Neural progenitor cell (in vitro differentiated cells): ENCODE data around the gene TMEM240. TPM values are rescaled to one million over a fixed set of nuclear protein-coding genes. Genes with fewer than 3 reads are reported as not detected.

ENCODE experiments used
- DNase-seq: peaks from one replicate; pipeline ENCODE4 v3.0.0-alpha.2; 2016; ENCODE audit warnings: low spot score
- H2AFZ ChIP-seq: fragments of 200-600 bp; sonication (generic); replicated peaks from 2 replicates; pipeline ENCODE4 v1.6.1; 2016; ENCODE audit warnings: antibody characterized with exemption
- H3F3A ChIP-seq: fragments of 200-600 bp; sonication (generic); 2 replicates; pipeline ENCODE4 v1.6.1; 2016; ENCODE audit warnings: antibody characterized with exemption, low read depth
- H3K27ac ChIP-seq: fragments of 200-600 bp; sonication (generic); 2 replicates; pipeline ENCODE4 v1.5.1; 2016; ENCODE audit warnings: mild to moderate bottlenecking
- H3K27me3 ChIP-seq: fragments of 200-600 bp; sonication (generic); 2 replicates; pipeline ENCODE4 v1.6.1; 2016; ENCODE audit warnings: mild to moderate bottlenecking, moderate library complexity
- H3K36me3 ChIP-seq: fragments of 200-600 bp; sonication (generic); 2 replicates; pipeline ENCODE4 v1.5.1; 2016
- H3K4me1 ChIP-seq: fragments of 200-600 bp; sonication (generic); 2 replicates; pipeline ENCODE4 v1.6.1; 2016; ENCODE audit warnings: mixed run types
- H3K4me2 ChIP-seq: fragments of 200-600 bp; sonication (generic); 2 replicates; pipeline ENCODE4 v1.6.1; 2016
- H3K4me3 ChIP-seq: fragments of 200-600 bp; sonication (generic); 2 replicates; pipeline ENCODE4 v1.5.1; 2016
- H3K79me2 ChIP-seq: fragments of 200-600 bp; sonication (generic); 2 replicates; pipeline ENCODE4 v1.6.1; 2016; ENCODE audit warnings: low read depth
- H3K9ac ChIP-seq: fragments of 200-600 bp; sonication (generic); 2 replicates; pipeline ENCODE4 v1.6.1; 2016
- H3K9me3 ChIP-seq: fragments of 200-600 bp; sonication (generic); 2 replicates; pipeline ENCODE4 v1.5.1; 2016; ENCODE audit warnings: low read depth
- H4K20me1 ChIP-seq: fragments of 200-600 bp; sonication (generic); 2 replicates; pipeline ENCODE4 v1.6.1; 2016; ENCODE audit warnings: low read depth
- H3K27ac Mint-ChIP-seq: 3 replicates; pipeline ENCODE4 v1.8.0; 2021; ENCODE audit warnings: mixed read lengths
- H3K27me3 Mint-ChIP-seq: 2 replicates; pipeline ENCODE4 v1.8.0; 2022; ENCODE audit warnings: low read depth, mild to moderate bottlenecking, inconsistent platforms, moderate library complexity, mixed read lengths; ENCODE audit not compliant: insufficient read depth
- H3K36me3 Mint-ChIP-seq: 3 replicates; pipeline ENCODE4 v1.8.0; 2021; ENCODE audit warnings: mixed read lengths
- H3K4me1 Mint-ChIP-seq: 3 replicates; pipeline ENCODE4 v1.8.0; 2021; ENCODE audit warnings: mixed read lengths
- H3K4me3 Mint-ChIP-seq: 3 replicates; pipeline ENCODE4 v1.8.0; 2021; ENCODE audit warnings: mild to moderate bottlenecking, moderate library complexity, mixed read lengths
- H3K9me3 Mint-ChIP-seq: 3 replicates; pipeline ENCODE4 v1.8.0; 2020; ENCODE audit warnings: mixed read lengths
- CTCF ChIP-seq: fragments of 200-600 bp; sonication (generic); IDR thresholded peaks from 2 replicates; pipeline ENCODE4 v1.5.1; 2017; ENCODE audit warnings: antibody characterized with exemption, mild to moderate bottlenecking
- EZH2 ChIP-seq: fragments of 200-600 bp; sonication (generic); IDR thresholded peaks from 2 replicates; pipeline ENCODE4 v1.6.1; 2017; ENCODE audit warnings: antibody characterized with exemption, mild to moderate bottlenecking, moderate library complexity
- EZH2phosphoT487 ChIP-seq: fragments of 200-600 bp; sonication (generic); IDR thresholded peaks from 2 replicates; pipeline ENCODE4 v1.6.1; 2017; ENCODE audit warnings: antibody characterized with exemption
- total RNA-seq: library from RNA; depleted of rRNA; stranded (reverse); fragments of >200 nt; gene quantifications from 2 replicates; pipeline ENCODE4 v1.2.3, GENCODE V29; 2015; ENCODE audit warnings: low replicate concordance

TMEM240 gene
- total RNA-seq, 1 donor from 2014 or later = 8.0 TPM

GRCh38 chr1:1544544-1544943 is 4.1 kb upstream of the TMEM240 start:
- H3K36me3 Mint-ChIP-seq = peaks cover 8% of the 10 kb centered on the region
- no peaks in the 10 kb centered on the region for H3K9me3 ChIP-seq
- H2AFZ ChIP-seq = no peak overlapping the region
- H3K9me3 Mint-ChIP-seq = no peaks in the 10 kb centered on the region
- H3K9ac ChIP-seq = no peak overlapping the region
- peaks cover 5% of the 10 kb centered on the region for H3K27me3 Mint-ChIP-seq
- peaks cover under 1% of the 10 kb centered on the region for H3K4me1 ChIP-seq
- peaks cover 18% of the 10 kb centered on the region for H3F3A ChIP-seq
- no peak overlapping the region for H3K27ac Mint-ChIP-seq
- H4K20me1 ChIP-seq = peaks cover 13% of the 10 kb centered on the region
- H3K36me3 ChIP-seq = no peaks in the 10 kb centered on the region
- H3K4me3 Mint-ChIP-seq = no peak overlapping the region
- H3K27me3 ChIP-seq = no peaks in the 10 kb centered on the region
- H3K79me2 ChIP-seq = peaks cover 1% of the 10 kb centered on the region
- H3K27ac ChIP-seq = no peak overlapping the region
- no peak for DNase-seq
- peaks cover 7% of the 10 kb centered on the region for H3K4me1 Mint-ChIP-seq
- no peak overlapping the region for H3K4me2 ChIP-seq
- TF ChIP-seq EZH2phosphoT487 (no peak), EZH2 (no peak), CTCF (no peak)
- no peak overlapping the region for H3K4me3 ChIP-seq

- Histone ChIP-seq H3K27me3 (no peaks in the 10 kb centered on the region), H3K9me3 (no peaks in the 10 kb centered on the region), H3F3A (peaks cover 25% of the 10 kb centered on the region), H3K4me2 (no peak overlapping the region), H2AFZ (no peak overlapping the region), H4K20me1 (peaks cover 21% of the 10 kb centered on the region), H3K79me2 (peaks cover 5% of the 10 kb centered on the region), H3K4me3 (no peak overlapping the region), H3K4me1 (peaks cover 5% of the 10 kb centered on the region), H3K27ac (no peak overlapping the region), H3K9ac (no peak overlapping the region), H3K36me3 (no peaks in the 10 kb centered on the region)
- Mint-ChIP-seq H3K27ac (no peak overlapping the region), H3K9me3 (no peaks in the 10 kb centered on the region), H3K27me3 (peaks cover 5% of the 10 kb centered on the region), H3K4me1 (peaks cover 9% of the 10 kb centered on the region), H3K36me3 (peaks cover 10% of the 10 kb centered on the region), H3K4me3 (no peak overlapping the region)
- TF ChIP-seq EZH2 (no peak), EZH2phosphoT487 (no peak), CTCF (no peak)
- no peak for DNase-seq
Measured at GRCh38 chr1:1543706-1544099, 3.3 kb upstream of the TMEM240 start.

- Histone ChIP-seq H3K36me3 (no peaks in the 10 kb centered on the region), H3K79me2 (peaks cover 5% of the 10 kb centered on the region), H3K4me2 (no peak overlapping the region), H3F3A (peaks cover 25% of the 10 kb centered on the region), H3K9ac (no peak overlapping the region), H3K27ac (no peak overlapping the region), H3K4me3 (no peak overlapping the region), H3K4me1 (peaks cover 5% of the 10 kb centered on the region), H4K20me1 (peaks cover 25% of the 10 kb centered on the region), H3K9me3 (no peaks in the 10 kb centered on the region), H3K27me3 (no peaks in the 10 kb centered on the region), H2AFZ (no peak overlapping the region)
- peaks cover 13% of the 10 kb centered on the region for H3K36me3 Mint-ChIP-seq
- peaks cover 11% of the 10 kb centered on the region for H3K4me1 Mint-ChIP-seq
- no peak overlapping the region for H3K4me3 Mint-ChIP-seq
- DNase-seq = no peak
- H3K27ac Mint-ChIP-seq = no peak overlapping the region
- no peaks in the 10 kb centered on the region for H3K9me3 Mint-ChIP-seq
- TF ChIP-seq EZH2 (no peak), CTCF (no peak), EZH2phosphoT487 (no peak)
- peaks cover 5% of the 10 kb centered on the region for H3K27me3 Mint-ChIP-seq
Measured at GRCh38 chr1:1542766-1543705, 2.6 kb upstream of the TMEM240 start.
